Urinary bladder (tissue), 2 donors: ENCODE data around the gene CRB3. TPM values are rescaled to one million over a fixed set of nuclear protein-coding genes. Genes with fewer than 3 reads are reported as not detected.

Experiments
- polyA plus RNA-seq: library from polyadenylated mRNA; stranded (reverse); fragments of 200-250 nt; gene quantifications from one replicate; pipeline ENCODE4 v1.2.3, GENCODE V29; 2013
- small RNA-seq: library from RNA; depleted of rRNA; stranded (forward); fragments of <200 nt; gene quantifications from one replicate; pipeline ENCODE3, GENCODE V24; 2014
- total RNA-seq: library from RNA; depleted of rRNA; stranded (reverse); fragments of >200 nt; gene quantifications from one replicate; pipeline ENCODE4 v1.2.3, GENCODE V29; 2014
- donor health status: healthy.

CRB3 gene
- total and polyA plus RNA-seq, 2 donors: 4.4 to 6.1 TPM

Small RNAs within 50 kb of the gene (small RNA-seq; reads per million reads assigned to genes)
- gene AC010503.2: not detected

Other genes with a start within 250 kb of the CRB3 start
- 7.5 TPM for gene MLLT1, start 184.3 kb upstream of the CRB3 start, total RNA-seq
- gene MLLT1, start 184.3 kb upstream of the CRB3 start, polyA plus RNA-seq: 46.6 TPM
- gene ACER1, start 130.7 kb upstream of the CRB3 start, total RNA-seq: not detected
- gene ACER1, start 130.7 kb upstream of the CRB3 start, polyA plus RNA-seq: 0.11 TPM
- gene CLPP, start 102.7 kb upstream of the CRB3 start, total RNA-seq: 20.6 TPM
- gene CLPP, start 102.7 kb upstream of the CRB3 start, polyA plus RNA-seq: 91.7 TPM
- 38.4 TPM for gene ALKBH7, start 91.5 kb upstream of the CRB3 start, total RNA-seq
- gene ALKBH7, start 91.5 kb upstream of the CRB3 start, polyA plus RNA-seq: 77.4 TPM
- 1.4 TPM for gene PSPN, start 88.3 kb upstream of the CRB3 start, total RNA-seq
- gene PSPN, start 88.3 kb upstream of the CRB3 start, polyA plus RNA-seq: 0.94 TPM
- gene GTF2F1, start 71.1 kb upstream of the CRB3 start, total RNA-seq: 24.4 TPM
- gene GTF2F1, start 71.1 kb upstream of the CRB3 start, polyA plus RNA-seq: 53.2 TPM
- 85.5 TPM for gene KHSRP, start 39.5 kb upstream of the CRB3 start, total RNA-seq
- 167 TPM for gene KHSRP, start 39.5 kb upstream of the CRB3 start, polyA plus RNA-seq
- gene SLC25A41, start 30.5 kb upstream of the CRB3 start, total RNA-seq: not detected
- 1.0 TPM for gene SLC25A41, start 30.5 kb upstream of the CRB3 start, polyA plus RNA-seq
- gene SLC25A23, start 4.5 kb upstream of the CRB3 start, total RNA-seq: 24.1 TPM
- 91.1 TPM for gene SLC25A23, start 4.5 kb upstream of the CRB3 start, polyA plus RNA-seq
- 0.63 TPM for gene DENND1C, start 17.5 kb downstream of the CRB3 start, total RNA-seq
- 1.4 TPM for gene DENND1C, start 17.5 kb downstream of the CRB3 start, polyA plus RNA-seq
- 2.5 TPM for gene TUBB4A, start 38.0 kb downstream of the CRB3 start, total RNA-seq
- 2.6 TPM for gene TUBB4A, start 38.0 kb downstream of the CRB3 start, polyA plus RNA-seq
- gene TNFSF9, start 66.8 kb downstream of the CRB3 start, total RNA-seq: 0.53 TPM
- gene TNFSF9, start 66.8 kb downstream of the CRB3 start, polyA plus RNA-seq: 0.91 TPM
- gene CD70, start 126.9 kb downstream of the CRB3 start, total RNA-seq: not detected
- not detected for gene CD70, start 126.9 kb downstream of the CRB3 start, polyA plus RNA-seq
- gene TNFSF14, start 205.9 kb downstream of the CRB3 start, total RNA-seq: 0.48 TPM
- gene TNFSF14, start 205.9 kb downstream of the CRB3 start, polyA plus RNA-seq: 1.9 TPM